Neural cell (in vitro differentiated cells): ENCODE data around the gene SPTBN1. TPM values are rescaled to one million over a fixed set of nuclear protein-coding genes. Genes with fewer than 3 reads are reported as not detected.

ENCODE experiments used
- H2AFZ ChIP-seq: fragments of 200-600, 300-800 bp; sonication (generic), shearing (Covaris generic); 2 replicates; pipeline ENCODE4 v1.6.0; 2014; ENCODE audit warnings: low read depth, mild to moderate bottlenecking, antibody characterized with exemption, low read length, moderate library complexity
- H3F3A ChIP-seq: fragments of 200-600 bp; shearing (Covaris generic); 2 replicates; pipeline ENCODE4 v1.6.1; 2016; ENCODE audit warnings: mild to moderate bottlenecking, moderate library complexity, mixed read lengths, antibody characterized with exemption, low read length; ENCODE audit not compliant: insufficient read depth, poor library complexity, severe bottlenecking
- H3K27ac ChIP-seq: fragments of 200-600, 300-800 bp; sonication (generic), shearing (Covaris generic); 2 replicates; pipeline ENCODE4 v1.5.1; 2014; ENCODE audit warnings: mild to moderate bottlenecking, low read length, moderate library complexity
- H3K27me3 ChIP-seq: fragments of 300-800, 200-600 bp; sonication (generic), shearing (Covaris generic); 2 replicates; pipeline ENCODE4 v1.6.0; 2014; ENCODE audit warnings: mild to moderate bottlenecking, low read depth, low read length, moderate library complexity; ENCODE audit not compliant: insufficient read depth
- H3K36me3 ChIP-seq: fragments of 300-800, 200-600 bp; sonication (generic), shearing (Covaris generic); 2 replicates; pipeline ENCODE4 v1.5.1; 2014; ENCODE audit warnings: mild to moderate bottlenecking, antibody characterized with exemption, low read length, moderate library complexity; ENCODE audit not compliant: insufficient read depth
- H3K4me2 ChIP-seq: fragments of 300-800, 200-600 bp; sonication (generic), shearing (Covaris generic); 2 replicates; pipeline ENCODE4 v1.6.0; 2014; ENCODE audit warnings: mild to moderate bottlenecking, low read length
- H3K4me3 ChIP-seq: fragments of 300-800, 200-600 bp; sonication (generic), shearing (Covaris generic); 2 replicates; pipeline ENCODE4 v1.5.1; 2014; ENCODE audit warnings: mild to moderate bottlenecking, low read length, moderate library complexity
- H3K79me2 ChIP-seq: fragments of 200-600 bp; shearing (Covaris generic); replicated peaks from 2 replicates; pipeline ENCODE4 v1.6.0; 2014; ENCODE audit warnings: mild to moderate bottlenecking, low read length, moderate library complexity; ENCODE audit not compliant: insufficient read depth
- H3K9ac ChIP-seq: fragments of 300-800, 200-600 bp; sonication (generic), shearing (Covaris generic); 2 replicates; pipeline ENCODE4 v1.6.1; 2016; ENCODE audit warnings: mild to moderate bottlenecking, low read length, mixed read lengths
- H3K9me2 ChIP-seq: fragments of 200-600 bp; shearing (Covaris generic); 2 replicates; pipeline ENCODE4 v1.6.1; 2016; ENCODE audit warnings: mild to moderate bottlenecking, low read length, mixed read lengths; ENCODE audit not compliant: insufficient read depth
- H3K9me3 ChIP-seq: fragments of 200-600, 300-800 bp; sonication (generic), shearing (Covaris generic); 2 replicates; pipeline ENCODE4 v1.6.1; 2016; ENCODE audit warnings: mild to moderate bottlenecking, mixed run types, low read length, moderate library complexity, mixed read lengths
- H4K20me1 ChIP-seq: fragments of 200-600 bp; shearing (Covaris generic); 2 replicates; pipeline ENCODE4 v1.6.1; 2016; ENCODE audit warnings: mild to moderate bottlenecking, mixed run types; ENCODE audit not compliant: insufficient read depth
- EP300 ChIP-seq: fragments of 450-650 bp; conservative IDR thresholded peaks from 2 replicates; pipeline ENCODE4 v1.6.1; 2014; ENCODE audit warnings: antibody characterized with exemption, mild to moderate bottlenecking, moderate library complexity; ENCODE audit not compliant: poor library complexity, severe bottlenecking
- EZH2 ChIP-seq: fragments of 200-600, 300-800 bp; shearing (Covaris generic), sonication (generic); IDR thresholded peaks from 2 replicates; pipeline ENCODE4 v1.6.1; 2014; ENCODE audit warnings: antibody characterized with exemption, low read length, borderline replicate concordance, mild to moderate bottlenecking; ENCODE audit not compliant: insufficient read depth, poor library complexity, severe bottlenecking
- MXI1 ChIP-seq: fragments of 450-650 bp; conservative IDR thresholded peaks from 2 replicates; pipeline ENCODE4 v1.6.1; 2014; ENCODE audit warnings: antibody characterized with exemption, mild to moderate bottlenecking; ENCODE audit not compliant: poor library complexity, severe bottlenecking
- POLR2AphosphoS5 ChIP-seq: IDR thresholded peaks from 2 replicates; pipeline ENCODE4 v1.6.1; 2012
- RAD21 ChIP-seq: fragments of 450-650 bp; conservative IDR thresholded peaks from 2 replicates; pipeline ENCODE4 v1.6.1; 2014; ENCODE audit warnings: antibody characterized with exemption, mild to moderate bottlenecking, moderate library complexity
- SMC3 ChIP-seq: fragments of 450-650 bp; conservative IDR thresholded peaks from 2 replicates; pipeline ENCODE4 v1.6.1; 2014; ENCODE audit warnings: antibody characterized with exemption, mild to moderate bottlenecking, moderate library complexity; ENCODE audit not compliant: poor library complexity
- TAF1 ChIP-seq: IDR thresholded peaks from 2 replicates; pipeline ENCODE4 v1.6.1; 2012; ENCODE audit warnings: low read depth
- polyA plus RNA-seq: library from polyadenylated mRNA; depleted of rRNA; stranded (reverse); fragments of >200 nt; gene quantifications from 2 replicates; pipeline ENCODE4 v1.2.3, GENCODE V29; 2014
- TF ChIP-seq, protein P1 (sequence below): IDR thresholded peaks from 2 replicates; pipeline ENCODE4 v1.6.1; 2012; ENCODE audit warnings: borderline replicate concordance
- TF ChIP-seq, protein P2 (sequence below): fragments of 450-650 bp; IDR thresholded peaks from 2 replicates; pipeline ENCODE4 v1.5.1; 2014; ENCODE audit warnings: antibody characterized with exemption, mild to moderate bottlenecking, moderate library complexity; ENCODE audit not compliant: poor library complexity, severe bottlenecking

SPTBN1 gene
- polyA plus RNA-seq, 1 donor from 2014 or later = 92.1 TPM

DNA sequence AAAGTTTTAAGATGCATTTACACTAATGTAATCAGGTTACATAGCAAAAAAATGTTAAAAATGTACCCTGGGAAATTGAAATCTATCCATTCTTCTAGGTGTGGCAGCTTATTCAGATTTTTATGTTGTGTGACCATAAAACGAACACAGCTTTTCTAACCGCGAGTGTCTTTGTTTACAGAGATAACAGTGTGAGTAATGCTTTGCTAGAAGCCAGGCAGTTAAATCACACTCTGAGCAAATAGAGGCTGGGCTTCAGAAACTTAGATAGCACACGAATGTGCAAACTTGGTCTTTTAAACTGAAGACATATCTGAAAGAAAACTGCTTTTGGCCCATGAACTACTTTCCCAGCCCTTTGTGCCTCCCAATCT is 116.1 kb downstream of the SPTBN1 start:
- Histone ChIP-seq H4K20me1 (peaks cover 6% of the 10 kb centered on the region), H3K79me2 (peaks cover 31% of the 10 kb centered on the region), H3K9me3 (no peaks in the 10 kb centered on the region), H3K36me3 (no peaks in the 10 kb centered on the region), H3F3A (peaks cover 3% of the 10 kb centered on the region), H3K4me3 (no peak overlapping the region), H3K9ac (no peak overlapping the region), H3K27me3 (no peaks in the 10 kb centered on the region), H2AFZ (no peak overlapping the region), H3K27ac (no peak overlapping the region), H3K4me2 (no peak overlapping the region), H3K9me2 (no peaks in the 10 kb centered on the region)
- TF ChIP-seq MXI1 (no peak), EP300 (no peak), POLR2AphosphoS5 (no peak), SMC3 (no peak), TAF1 (no peak), EZH2 (no peak), RAD21 (no peak)
- TF ChIP-seq, protein P1, sequence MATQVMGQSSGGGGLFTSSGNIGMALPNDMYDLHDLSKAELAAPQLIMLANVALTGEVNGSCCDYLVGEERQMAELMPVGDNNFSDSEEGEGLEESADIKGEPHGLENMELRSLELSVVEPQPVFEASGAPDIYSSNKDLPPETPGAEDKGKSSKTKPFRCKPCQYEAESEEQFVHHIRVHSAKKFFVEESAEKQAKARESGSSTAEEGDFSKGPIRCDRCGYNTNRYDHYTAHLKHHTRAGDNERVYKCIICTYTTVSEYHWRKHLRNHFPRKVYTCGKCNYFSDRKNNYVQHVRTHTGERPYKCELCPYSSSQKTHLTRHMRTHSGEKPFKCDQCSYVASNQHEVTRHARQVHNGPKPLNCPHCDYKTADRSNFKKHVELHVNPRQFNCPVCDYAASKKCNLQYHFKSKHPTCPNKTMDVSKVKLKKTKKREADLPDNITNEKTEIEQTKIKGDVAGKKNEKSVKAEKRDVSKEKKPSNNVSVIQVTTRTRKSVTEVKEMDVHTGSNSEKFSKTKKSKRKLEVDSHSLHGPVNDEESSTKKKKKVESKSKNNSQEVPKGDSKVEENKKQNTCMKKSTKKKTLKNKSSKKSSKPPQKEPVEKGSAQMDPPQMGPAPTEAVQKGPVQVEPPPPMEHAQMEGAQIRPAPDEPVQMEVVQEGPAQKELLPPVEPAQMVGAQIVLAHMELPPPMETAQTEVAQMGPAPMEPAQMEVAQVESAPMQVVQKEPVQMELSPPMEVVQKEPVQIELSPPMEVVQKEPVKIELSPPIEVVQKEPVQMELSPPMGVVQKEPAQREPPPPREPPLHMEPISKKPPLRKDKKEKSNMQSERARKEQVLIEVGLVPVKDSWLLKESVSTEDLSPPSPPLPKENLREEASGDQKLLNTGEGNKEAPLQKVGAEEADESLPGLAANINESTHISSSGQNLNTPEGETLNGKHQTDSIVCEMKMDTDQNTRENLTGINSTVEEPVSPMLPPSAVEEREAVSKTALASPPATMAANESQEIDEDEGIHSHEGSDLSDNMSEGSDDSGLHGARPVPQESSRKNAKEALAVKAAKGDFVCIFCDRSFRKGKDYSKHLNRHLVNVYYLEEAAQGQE = no peak
- TF ChIP-seq, protein P2, sequence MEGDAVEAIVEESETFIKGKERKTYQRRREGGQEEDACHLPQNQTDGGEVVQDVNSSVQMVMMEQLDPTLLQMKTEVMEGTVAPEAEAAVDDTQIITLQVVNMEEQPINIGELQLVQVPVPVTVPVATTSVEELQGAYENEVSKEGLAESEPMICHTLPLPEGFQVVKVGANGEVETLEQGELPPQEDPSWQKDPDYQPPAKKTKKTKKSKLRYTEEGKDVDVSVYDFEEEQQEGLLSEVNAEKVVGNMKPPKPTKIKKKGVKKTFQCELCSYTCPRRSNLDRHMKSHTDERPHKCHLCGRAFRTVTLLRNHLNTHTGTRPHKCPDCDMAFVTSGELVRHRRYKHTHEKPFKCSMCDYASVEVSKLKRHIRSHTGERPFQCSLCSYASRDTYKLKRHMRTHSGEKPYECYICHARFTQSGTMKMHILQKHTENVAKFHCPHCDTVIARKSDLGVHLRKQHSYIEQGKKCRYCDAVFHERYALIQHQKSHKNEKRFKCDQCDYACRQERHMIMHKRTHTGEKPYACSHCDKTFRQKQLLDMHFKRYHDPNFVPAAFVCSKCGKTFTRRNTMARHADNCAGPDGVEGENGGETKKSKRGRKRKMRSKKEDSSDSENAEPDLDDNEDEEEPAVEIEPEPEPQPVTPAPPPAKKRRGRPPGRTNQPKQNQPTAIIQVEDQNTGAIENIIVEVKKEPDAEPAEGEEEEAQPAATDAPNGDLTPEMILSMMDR = no peak

DNA sequence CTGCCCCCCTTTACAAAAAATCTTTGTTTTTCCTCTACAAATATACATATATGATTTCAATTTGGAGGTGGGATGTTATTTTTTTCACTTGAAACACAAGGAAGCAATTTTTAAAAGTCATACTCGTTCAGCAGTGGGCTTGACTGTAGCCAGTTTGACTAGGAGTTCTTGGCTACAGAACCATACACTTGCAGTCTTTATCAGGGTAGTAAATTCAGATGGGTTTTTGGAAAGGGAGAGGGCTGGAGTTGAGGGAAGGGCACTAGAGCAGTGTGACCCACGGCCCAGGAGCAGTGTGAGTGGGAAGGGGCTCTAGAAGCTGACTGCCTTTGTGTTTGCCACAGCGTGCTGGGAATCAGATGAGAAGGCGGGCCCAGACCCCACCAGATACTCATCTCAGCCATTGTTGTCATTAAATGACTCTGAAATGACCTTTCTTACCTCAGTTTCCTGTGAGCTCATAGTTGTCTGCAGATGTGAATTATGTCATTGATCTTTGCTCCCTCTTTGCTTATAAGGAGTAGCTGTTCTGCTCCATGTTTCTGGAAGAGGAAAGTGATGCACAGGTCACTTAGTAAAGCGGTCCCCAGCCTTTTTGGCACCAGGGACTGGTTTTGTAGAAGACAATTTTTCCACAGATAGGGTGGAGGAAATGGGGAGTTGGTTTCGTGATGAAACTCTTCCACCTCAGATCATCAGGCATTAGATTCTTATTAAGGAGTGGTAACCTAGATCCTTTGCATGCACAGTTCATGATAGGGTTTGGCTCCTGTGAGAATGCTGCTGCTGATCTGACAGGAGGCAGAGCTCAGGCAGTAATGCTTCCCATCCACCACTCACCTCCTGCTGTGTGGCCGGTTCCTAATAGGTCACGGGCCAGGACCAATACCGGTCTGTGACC is 116.8 kb downstream of the SPTBN1 start:
- no peak overlapping the region for H2AFZ ChIP-seq
- no peaks in the 10 kb centered on the region for H3K36me3 ChIP-seq
- no peak overlapping the region for H3K4me2 ChIP-seq
- no peaks in the 10 kb centered on the region for H3K9me3 ChIP-seq
- H3K9ac ChIP-seq = no peak overlapping the region
- H3F3A ChIP-seq = peaks cover 3% of the 10 kb centered on the region
- H3K27ac ChIP-seq = no peak overlapping the region
- peaks cover 31% of the 10 kb centered on the region for H3K79me2 ChIP-seq
- no peaks in the 10 kb centered on the region for H3K27me3 ChIP-seq
- H3K9me2 ChIP-seq = no peaks in the 10 kb centered on the region
- H4K20me1 ChIP-seq = peaks cover 6% of the 10 kb centered on the region
- TF ChIP-seq EZH2 (no peak), SMC3 (no peak), POLR2AphosphoS5 (no peak), EP300 (no peak), RAD21 (no peak), MXI1 (no peak), TAF1 (no peak)
- TF ChIP-seq, protein P1 = no peak
- TF ChIP-seq, protein P2 = no peak
- H3K4me3 ChIP-seq = no peak overlapping the region
